Mesendoderm (in vitro differentiated cells): ENCODE data around the gene ALDOB. TPM values are rescaled to one million over a fixed set of nuclear protein-coding genes. Genes with fewer than 3 reads are reported as not detected.

Experiments
- DNase-seq: peaks from one replicate; pipeline ENCODE4 v3.0.0; 2013
- H2AK5ac ChIP-seq: 2 replicates; pipeline ENCODE4 v1.6.1; 2013; ENCODE audit warnings: low read length, inconsistent platforms
- H2BK120ac ChIP-seq: 2 replicates; pipeline ENCODE4 v1.6.1; 2013; ENCODE audit warnings: low read depth, mild to moderate bottlenecking, low read length, moderate library complexity, mixed read lengths
- H2BK15ac ChIP-seq: replicated peaks from 2 replicates; pipeline ENCODE4 v1.6.1; 2013; ENCODE audit warnings: low read depth, mild to moderate bottlenecking, moderate library complexity
- H2BK5ac ChIP-seq: 2 replicates; pipeline ENCODE4 v1.6.1; 2013; ENCODE audit warnings: low read length, inconsistent platforms
- H3K18ac ChIP-seq: 2 replicates; pipeline ENCODE4 v1.6.1; 2013; ENCODE audit warnings: mild to moderate bottlenecking, low read length, mixed read lengths
- H3K23ac ChIP-seq: one replicate; pipeline ENCODE4 v1.6.1; 2013; ENCODE audit warnings: low read length
- H3K27ac ChIP-seq: 2 replicates; pipeline ENCODE4 v1.5.1; 2013; ENCODE audit warnings: low read depth, mild to moderate bottlenecking, inconsistent platforms, low read length, moderate library complexity
- H3K27me3 ChIP-seq: 2 replicates; pipeline ENCODE4 v1.6.1; 2013; ENCODE audit warnings: low read length, control low read depth, mild to moderate bottlenecking, inconsistent platforms; ENCODE audit not compliant: insufficient read depth, poor library complexity
- H3K36me3 ChIP-seq: 2 replicates; pipeline ENCODE4 v1.6.1; 2013; ENCODE audit warnings: low read length, inconsistent platforms; ENCODE audit not compliant: control insufficient read depth, insufficient read depth
- H3K4ac ChIP-seq: one replicate; pipeline ENCODE4 v1.6.1; 2013; ENCODE audit warnings: low read depth, mild to moderate bottlenecking, low read length, moderate library complexity
- H3K4me1 ChIP-seq: 2 replicates; pipeline ENCODE4 v1.6.1; 2013; ENCODE audit warnings: low read depth, low read length, inconsistent platforms; ENCODE audit not compliant: control insufficient read depth
- H3K4me2 ChIP-seq: 2 replicates; pipeline ENCODE4 v1.6.1; 2013; ENCODE audit warnings: low read length
- H3K4me3 ChIP-seq: 2 replicates; pipeline ENCODE4 v1.5.1; 2013; ENCODE audit warnings: mild to moderate bottlenecking, low read length
- H3K56ac ChIP-seq: one replicate; pipeline ENCODE4 v1.6.1; 2013; ENCODE audit warnings: low read length
- H3K79me1 ChIP-seq: 2 replicates; pipeline ENCODE4 v1.6.1; 2013; ENCODE audit warnings: low read length, inconsistent platforms
- H3K79me2 ChIP-seq: 2 replicates; pipeline ENCODE4 v1.6.1; 2013; ENCODE audit warnings: mild to moderate bottlenecking, low read length; ENCODE audit not compliant: control insufficient read depth, insufficient read depth
- H3K9ac ChIP-seq: 2 replicates; pipeline ENCODE4 v1.6.1; 2013; ENCODE audit warnings: low read length, inconsistent platforms
- H4K5ac ChIP-seq: one replicate; pipeline ENCODE4 v1.6.1; 2013; ENCODE audit warnings: low read length
- H4K8ac ChIP-seq: one replicate; pipeline ENCODE4 v1.6.1; 2013; ENCODE audit warnings: low read depth, mild to moderate bottlenecking, control low read depth, low read length, moderate library complexity
- WGBS: extraction: QIAGEN DNeasy Blood & Tissue Kit; methylation state at CpG from one replicate; pipeline ENCODE4 v1.1.7; 2013; ENCODE audit warnings: low lambda C conversion rate, missing lambda C conversion rate; ENCODE audit not compliant: insufficient coverage; ENCODE audit errors: extremely low coverage; 5-methylcytosine and 5-hydroxymethylcytosine counted together
- polyA plus RNA-seq, 2 experiments: library from polyadenylated mRNA; stranded (reverse); fragments of 200-250 nt; gene quantifications; one replicate each; pipeline ENCODE4 v1.2.3, GENCODE V29; 2013

Gene ALDOB
- not detected for polyA plus RNA-seq (2013, experiment 1 of 2)
- not detected for polyA plus RNA-seq (2013, experiment 2 of 2)

GRCh38 chr9:101435601-101436079 is at the start of gene ALDOB:
ALDOB (minus strand) TSS chr9:101435774; CDS start chr9:101430887, 4,887 bp downstream.
- H3K9ac ChIP-seq, result no peak within 1 kb of the TSS
- no peak within 1 kb of the TSS for H2BK15ac ChIP-seq
- no peaks in the 10 kb centered on the region for H3K79me2 ChIP-seq
- no peak within 1 kb of the TSS for H3K18ac ChIP-seq
- H3K23ac ChIP-seq, result no peak within 1 kb of the TSS
- no CpG with 5 or more reads among the region's 2 CpGs for WGBS
- no peak within 1 kb of the TSS for H2BK5ac ChIP-seq
- DNase-seq, result no peak
- no peak within 1 kb of the TSS for H2AK5ac ChIP-seq
- H3K79me1 ChIP-seq, result no peaks in the 10 kb centered on the region
- H2BK120ac ChIP-seq, result no peak within 1 kb of the TSS
- no peak within 1 kb of the TSS for H3K4me2 ChIP-seq
- no peak within 1 kb of the TSS for H4K5ac ChIP-seq
- H3K56ac ChIP-seq, result no peak within 1 kb of the TSS
- no peaks in the 10 kb centered on the region for H3K36me3 ChIP-seq
- H3K27ac ChIP-seq, result no peak within 1 kb of the TSS
- no peak within 1 kb of the TSS for H3K4ac ChIP-seq
- H3K27me3 ChIP-seq, result no peaks in the 10 kb centered on the region
- no peak within 1 kb of the TSS for H4K8ac ChIP-seq
- H3K4me3 ChIP-seq, result no peak within 1 kb of the TSS
- no peaks in the 10 kb centered on the region for H3K4me1 ChIP-seq

DNA sequence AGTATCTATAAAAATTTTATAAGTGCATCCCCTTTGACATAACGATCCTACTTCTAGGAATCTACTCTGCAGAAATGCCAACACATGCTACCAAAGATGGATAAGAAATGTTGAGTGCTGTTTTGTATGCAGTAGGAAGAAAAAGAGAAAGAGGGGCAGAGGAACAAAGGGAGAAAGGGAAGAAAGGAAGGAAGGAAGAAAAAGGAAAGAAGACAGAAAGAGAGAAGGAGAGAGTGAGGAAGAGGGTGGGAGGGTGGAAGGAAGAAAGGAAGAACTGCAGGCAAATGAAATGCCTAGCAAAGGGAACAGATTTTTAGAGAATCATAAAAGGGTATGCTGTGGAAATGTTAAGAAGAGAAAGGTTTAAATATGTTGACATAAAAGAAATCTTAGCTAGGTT is 48.5 kb upstream of the ALDOB start:
- H3K9ac ChIP-seq, result no peak overlapping the region
- H4K5ac ChIP-seq, result no peak overlapping the region
- H3K18ac ChIP-seq, result no peak overlapping the region
- H3K4me2 ChIP-seq, result no peak overlapping the region
- H3K27me3 ChIP-seq, result no peaks in the 10 kb centered on the region
- H3K4me1 ChIP-seq, result no peaks in the 10 kb centered on the region
- peaks cover under 1% of the 10 kb centered on the region for H3K36me3 ChIP-seq
- H3K79me2 ChIP-seq, result no peaks in the 10 kb centered on the region
- peaks cover 1% of the 10 kb centered on the region for H3K79me1 ChIP-seq
- no peak overlapping the region for H3K27ac ChIP-seq
- H3K4ac ChIP-seq, result no peak overlapping the region
- no peak overlapping the region for H3K4me3 ChIP-seq
- no peak overlapping the region for H2BK5ac ChIP-seq
- no peak overlapping the region for H2BK15ac ChIP-seq
- no peak overlapping the region for H2AK5ac ChIP-seq
- no peak overlapping the region for H2BK120ac ChIP-seq
- H3K23ac ChIP-seq, result no peak overlapping the region
- no peak overlapping the region for H4K8ac ChIP-seq
- no peak overlapping the region for H3K56ac ChIP-seq
- WGBS, result no CpG with 5 or more reads among the region's 1 CpG
- no peak for DNase-seq

- Histone ChIP-seq H3K79me2 (no peaks in the 10 kb centered on the region), H3K4me2 (no peak overlapping the region), H3K23ac (no peak overlapping the region), H2BK5ac (no peak overlapping the region), H3K18ac (no peak overlapping the region), H3K56ac (no peak overlapping the region), H2BK15ac (no peak overlapping the region), H3K27me3 (no peaks in the 10 kb centered on the region), H2BK120ac (no peak overlapping the region), H4K8ac (no peak overlapping the region), H3K27ac (no peak overlapping the region), H3K36me3 (peaks cover 1% of the 10 kb centered on the region), H3K4me3 (no peak overlapping the region), H2AK5ac (no peak overlapping the region), H3K4me1 (no peaks in the 10 kb centered on the region), H3K9ac (no peak overlapping the region), H4K5ac (no peak overlapping the region), H3K79me1 (peaks cover 5% of the 10 kb centered on the region), H3K4ac (no peak overlapping the region)
- WGBS, result no CpG with 5 or more reads among the region's 1 CpG
- DNase-seq, result no peak
Measured at GRCh38 chr9:101481261-101481660, 45.7 kb upstream of the ALDOB start.

- no peak overlapping the region for H3K23ac ChIP-seq
- H2BK5ac ChIP-seq, result no peak overlapping the region
- H3K4ac ChIP-seq, result no peak overlapping the region
- H3K27me3 ChIP-seq, result no peaks in the 10 kb centered on the region
- H3K56ac ChIP-seq, result no peak overlapping the region
- no peak overlapping the region for H3K4me2 ChIP-seq
- H3K79me1 ChIP-seq, result peaks cover 5% of the 10 kb centered on the region
- H3K9ac ChIP-seq, result no peak overlapping the region
- H2BK120ac ChIP-seq, result no peak overlapping the region
- no peak overlapping the region for H3K4me3 ChIP-seq
- no peak overlapping the region for H3K27ac ChIP-seq
- H4K8ac ChIP-seq, result no peak overlapping the region
- no peak overlapping the region for H2BK15ac ChIP-seq
- no peak for DNase-seq
- peaks cover 1% of the 10 kb centered on the region for H3K36me3 ChIP-seq
- no peaks in the 10 kb centered on the region for H3K4me1 ChIP-seq
- no peaks in the 10 kb centered on the region for H3K79me2 ChIP-seq
- no peak overlapping the region for H4K5ac ChIP-seq
- no peak overlapping the region for H3K18ac ChIP-seq
- H2AK5ac ChIP-seq, result no peak overlapping the region
Measured at GRCh38 chr9:101480386-101480785, 44.8 kb upstream of the ALDOB start.

- Histone ChIP-seq H2AK5ac (no peak overlapping the region), H3K79me2 (no peaks in the 10 kb centered on the region), H3K18ac (no peak overlapping the region), H4K8ac (no peak overlapping the region), H3K4me3 (no peak overlapping the region), H3K36me3 (peaks cover 1% of the 10 kb centered on the region), H3K79me1 (peaks cover 5% of the 10 kb centered on the region), H2BK5ac (no peak overlapping the region), H2BK15ac (no peak overlapping the region), H2BK120ac (no peak overlapping the region), H4K5ac (no peak overlapping the region), H3K56ac (no peak overlapping the region), H3K23ac (no peak overlapping the region), H3K27ac (no peak overlapping the region), H3K4me2 (no peak overlapping the region), H3K9ac (no peak overlapping the region), H3K27me3 (no peaks in the 10 kb centered on the region), H3K4ac (no peak overlapping the region), H3K4me1 (no peaks in the 10 kb centered on the region)
- no CpG with 5 or more reads among the region's 4 CpGs for WGBS
- peak; percentile 34 for DNase-seq
Measured at GRCh38 chr9:101479338-101480030, 43.9 kb upstream of the ALDOB start.

DNA sequence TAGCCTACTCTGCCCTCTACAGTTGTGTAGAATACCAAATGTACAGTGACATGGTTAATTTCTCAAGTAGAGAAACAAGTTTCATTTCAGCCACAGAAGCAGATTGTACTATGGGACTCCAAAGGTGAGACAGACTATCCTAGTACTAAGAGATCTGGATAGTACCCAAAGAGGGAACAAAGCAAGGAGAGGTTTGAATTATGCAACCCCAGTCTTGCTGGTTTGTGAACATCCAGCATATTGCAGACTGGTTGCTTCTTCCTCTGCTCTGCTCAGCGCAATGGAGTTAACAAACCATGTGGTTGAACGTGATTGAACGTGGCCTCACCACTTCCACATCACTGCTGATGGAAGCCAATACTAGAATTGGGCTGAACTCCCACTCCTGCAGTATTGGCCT is 43.3 kb upstream of the ALDOB start:
- no peaks in the 10 kb centered on the region for H3K27me3 ChIP-seq
- no peak overlapping the region for H2BK15ac ChIP-seq
- no peak overlapping the region for H3K23ac ChIP-seq
- no peak overlapping the region for H4K8ac ChIP-seq
- no peak overlapping the region for H3K18ac ChIP-seq
- no peak for DNase-seq
- H3K79me1 ChIP-seq, result peaks cover 5% of the 10 kb centered on the region
- no peak overlapping the region for H2BK5ac ChIP-seq
- H3K36me3 ChIP-seq, result peaks cover 1% of the 10 kb centered on the region
- H3K56ac ChIP-seq, result no peak overlapping the region
- no peak overlapping the region for H3K4ac ChIP-seq
- H3K4me3 ChIP-seq, result no peak overlapping the region
- no peak overlapping the region for H2AK5ac ChIP-seq
- H3K4me2 ChIP-seq, result no peak overlapping the region
- no peaks in the 10 kb centered on the region for H3K79me2 ChIP-seq
- no peak overlapping the region for H3K9ac ChIP-seq
- no peak overlapping the region for H2BK120ac ChIP-seq
- H4K5ac ChIP-seq, result no peak overlapping the region
- H3K27ac ChIP-seq, result no peak overlapping the region
- WGBS, result no CpG with 5 or more reads among the region's 3 CpGs
- H3K4me1 ChIP-seq, result no peaks in the 10 kb centered on the region
